Measurements from ENCODE around the gene MTTP.
"Not testable (repeated sequence)": the region's sequence is repeated elsewhere in the genome, so short reads cannot be mapped to it uniquely, and the experiment has no call there.

MTTP gene

DNA sequence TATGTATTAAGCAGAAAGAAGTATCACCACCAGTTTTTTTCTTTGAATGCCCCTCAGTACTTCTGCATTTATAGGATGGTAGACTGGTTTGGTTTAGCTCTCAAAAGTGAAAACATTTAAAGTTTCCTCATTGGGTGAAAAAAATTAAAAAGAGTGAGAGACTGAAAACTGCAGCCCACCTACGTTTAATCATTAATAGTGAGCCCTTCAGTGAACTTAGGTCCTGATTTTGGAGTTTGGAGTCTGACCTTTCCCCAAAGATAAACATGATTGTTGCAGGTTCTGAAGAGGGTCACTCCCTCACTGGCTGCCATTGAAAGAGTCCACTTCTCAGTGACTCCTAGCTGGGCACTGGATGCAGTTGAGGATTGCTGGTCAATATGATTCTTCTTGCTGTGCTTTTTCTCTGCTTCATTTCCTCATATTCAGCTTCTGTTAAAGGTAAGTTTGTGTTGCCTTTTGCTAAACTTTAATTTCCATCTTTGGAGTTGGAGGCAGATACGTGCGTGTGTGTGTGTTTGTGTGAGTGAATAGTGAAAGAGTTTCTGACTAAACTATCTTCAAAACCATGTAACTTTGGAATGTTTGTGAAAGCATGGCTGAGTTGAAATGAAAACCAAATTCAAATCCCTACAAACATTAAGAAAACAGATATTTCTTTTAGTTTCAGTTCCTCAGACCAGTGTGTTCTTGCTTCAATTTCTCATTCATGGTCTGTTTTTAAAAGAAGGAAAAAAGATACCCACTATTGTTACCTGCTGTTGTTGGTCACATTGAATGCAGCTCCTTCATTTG, at the start of gene MTTP:
MTTP (plus strand) TSS at position 295 of the 795 bp plus-strand sequence; CDS start at position 381, 86 bp downstream.
- no peak for DNase-seq

DNA sequence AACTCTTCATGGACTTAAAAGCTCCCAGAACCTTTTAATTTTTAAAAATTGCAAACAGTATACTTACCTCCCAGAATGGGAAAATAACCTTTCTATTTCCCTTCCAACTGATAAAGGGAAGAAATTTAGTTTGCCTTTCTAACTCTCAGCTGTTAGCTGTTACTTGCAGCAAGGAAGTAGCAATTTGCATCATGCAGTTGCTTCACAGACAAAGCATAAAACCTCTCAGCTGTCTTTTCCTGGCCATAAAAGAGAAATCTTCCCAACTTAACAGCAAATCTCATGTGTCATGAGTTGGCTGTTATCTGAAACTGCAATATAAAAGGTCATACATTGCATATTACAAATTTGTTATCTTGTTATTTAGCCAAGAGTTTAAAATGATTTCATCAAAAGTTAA, 45.4 kb upstream of the MTTP start:
- DNase-seq = no peak

DNA sequence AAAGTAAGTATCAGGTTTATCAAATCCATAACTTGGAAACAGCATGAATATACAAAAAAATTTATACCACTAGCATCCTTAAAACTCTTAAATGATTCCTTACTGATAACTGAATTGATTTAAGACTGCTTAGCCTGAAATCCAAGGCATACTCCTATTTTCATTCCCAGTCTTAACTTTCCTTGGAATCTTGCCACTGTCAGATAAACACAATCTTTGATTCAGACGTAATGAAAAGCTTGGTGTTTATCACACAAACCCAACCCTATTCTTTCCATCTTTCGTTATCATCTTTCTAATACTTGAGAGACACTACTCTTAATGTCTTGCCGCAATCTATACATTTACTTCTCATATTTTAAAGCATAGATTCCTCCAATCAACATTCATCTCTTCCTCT, 44.7 kb upstream of the MTTP start:
- DNase-seq = no peak

DNA sequence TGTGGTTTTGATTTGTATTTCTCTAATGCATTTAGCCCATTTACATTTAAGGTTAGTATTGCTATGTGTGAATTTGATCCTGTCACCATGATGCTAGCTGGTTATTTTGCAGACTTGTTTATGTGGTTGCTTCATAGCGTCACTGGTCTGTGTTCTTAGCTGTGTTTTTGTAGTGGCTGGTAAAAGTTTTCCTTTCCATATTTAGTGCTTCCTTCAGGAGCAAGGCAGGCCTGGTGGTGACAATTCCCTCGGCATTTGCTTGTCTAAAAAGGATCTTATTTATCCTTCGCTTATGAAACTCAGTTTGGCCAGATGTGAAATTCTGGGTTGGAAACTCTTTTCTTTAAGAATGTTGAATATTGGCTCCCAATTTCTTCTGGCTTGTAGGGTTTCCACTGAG, 39.9 kb upstream of the MTTP start:
- not testable (repeated sequence) for DNase-seq

DNA sequence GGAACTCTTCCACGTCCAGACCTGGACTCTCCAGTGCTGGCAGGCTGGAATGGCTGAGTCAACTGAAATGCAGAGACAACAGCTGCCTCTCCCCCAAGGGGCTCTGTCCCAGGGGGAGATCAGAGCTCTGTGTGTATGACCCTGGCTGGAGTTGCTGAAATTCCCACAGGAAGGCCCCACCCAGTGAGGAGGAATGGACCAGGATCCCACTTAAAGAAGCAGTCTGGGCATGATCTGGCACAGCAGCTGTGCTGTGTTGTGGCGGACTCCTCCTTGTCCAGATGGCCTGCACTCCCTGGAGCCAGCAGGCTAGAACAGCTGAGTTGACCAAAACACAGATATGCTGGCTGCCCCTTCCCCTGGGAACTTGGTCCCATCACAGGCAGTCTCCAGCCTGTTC, 38.4 kb upstream of the MTTP start:
- no peak for DNase-seq

DNA sequence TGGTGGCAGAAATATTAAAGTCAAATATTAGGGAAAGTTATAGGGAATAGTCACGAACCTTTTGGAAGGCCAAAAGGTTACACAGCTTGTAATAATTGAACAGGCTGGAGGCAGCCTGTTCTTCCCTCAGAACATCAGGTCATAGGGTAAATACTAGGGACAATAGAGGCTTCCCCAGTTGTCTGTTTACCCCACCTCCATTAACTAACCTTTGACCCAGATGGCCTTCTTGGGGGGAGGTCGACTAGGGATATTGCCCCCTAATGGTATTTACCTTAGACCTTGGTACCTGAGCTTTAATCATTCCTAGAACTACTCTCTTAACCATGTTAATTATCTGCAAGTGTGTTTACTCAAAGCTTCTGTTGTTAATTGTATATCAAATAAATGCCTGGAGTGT, 37.8 kb upstream of the MTTP start:
- DNase-seq = no peak

DNA sequence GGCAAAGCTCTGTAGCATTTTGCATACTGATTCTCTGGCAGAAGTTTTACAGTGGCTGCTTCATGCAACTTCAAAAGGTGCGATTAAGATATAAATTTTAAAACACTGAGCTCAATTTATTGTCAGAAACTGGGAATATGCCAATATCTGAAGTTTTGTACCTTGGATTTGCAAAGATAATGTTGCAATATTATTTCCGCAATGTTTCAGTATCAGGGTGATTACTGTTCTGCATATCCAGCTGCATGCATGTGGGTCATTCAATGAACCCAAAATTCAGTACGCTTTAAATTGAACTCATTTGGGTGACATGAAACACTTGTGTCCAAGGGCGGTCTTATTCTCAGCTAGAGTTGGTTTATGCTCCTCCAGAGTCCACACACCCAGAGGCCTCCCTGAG, 37.0 kb upstream of the MTTP start:
- DNase-seq = no peak

DNA sequence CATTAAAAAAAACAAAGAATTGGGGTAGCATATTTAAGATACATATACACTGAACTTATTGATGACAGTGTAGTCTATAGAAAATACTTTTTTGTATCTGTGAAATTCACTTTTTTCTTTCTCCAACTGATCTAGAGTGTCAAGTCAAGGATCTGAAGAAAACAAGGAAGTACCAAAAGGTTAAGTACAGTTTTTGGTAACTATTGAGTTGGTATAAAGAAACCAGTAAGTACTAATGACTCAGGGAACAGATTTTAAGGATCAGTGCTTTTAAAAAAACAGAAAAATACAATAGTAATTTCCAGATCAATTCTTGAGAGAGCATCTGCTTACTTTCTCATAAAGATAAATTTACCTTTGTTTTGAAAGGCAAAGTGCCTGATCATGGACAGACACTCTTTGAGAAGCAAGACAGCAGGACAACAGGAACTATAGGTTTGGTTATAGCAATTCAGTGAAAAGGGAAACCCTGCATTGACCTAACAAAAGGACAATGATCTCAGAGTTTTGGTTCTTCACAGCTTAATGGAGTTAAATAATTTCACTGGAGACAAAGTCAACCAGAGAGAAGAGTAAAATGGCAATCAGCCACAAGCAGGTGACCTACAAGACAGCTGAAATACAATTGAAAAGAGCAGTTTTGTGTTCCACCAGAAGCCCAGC, 34.2 kb upstream of the MTTP start:
- no peak for DNase-seq

DNA sequence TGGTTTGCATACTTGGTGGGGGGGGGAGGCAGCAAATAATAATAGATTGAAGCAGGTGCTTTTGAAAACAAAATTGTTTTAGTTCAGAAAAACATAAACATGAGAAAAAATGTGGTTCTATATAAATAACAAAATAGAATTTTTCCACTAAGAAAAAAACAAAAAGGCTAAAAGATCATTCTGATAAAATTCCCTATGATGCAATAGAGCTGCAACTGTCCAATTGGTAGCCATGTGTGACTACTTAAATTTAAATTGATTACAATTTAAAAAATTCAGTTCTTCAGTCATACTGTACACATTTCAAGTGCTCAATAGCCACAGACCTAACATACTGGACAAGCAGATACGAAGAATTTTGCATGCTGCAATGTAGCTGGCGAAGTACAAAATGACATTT, 21.8 kb upstream of the MTTP start:
- DNase-seq = no peak

DNA sequence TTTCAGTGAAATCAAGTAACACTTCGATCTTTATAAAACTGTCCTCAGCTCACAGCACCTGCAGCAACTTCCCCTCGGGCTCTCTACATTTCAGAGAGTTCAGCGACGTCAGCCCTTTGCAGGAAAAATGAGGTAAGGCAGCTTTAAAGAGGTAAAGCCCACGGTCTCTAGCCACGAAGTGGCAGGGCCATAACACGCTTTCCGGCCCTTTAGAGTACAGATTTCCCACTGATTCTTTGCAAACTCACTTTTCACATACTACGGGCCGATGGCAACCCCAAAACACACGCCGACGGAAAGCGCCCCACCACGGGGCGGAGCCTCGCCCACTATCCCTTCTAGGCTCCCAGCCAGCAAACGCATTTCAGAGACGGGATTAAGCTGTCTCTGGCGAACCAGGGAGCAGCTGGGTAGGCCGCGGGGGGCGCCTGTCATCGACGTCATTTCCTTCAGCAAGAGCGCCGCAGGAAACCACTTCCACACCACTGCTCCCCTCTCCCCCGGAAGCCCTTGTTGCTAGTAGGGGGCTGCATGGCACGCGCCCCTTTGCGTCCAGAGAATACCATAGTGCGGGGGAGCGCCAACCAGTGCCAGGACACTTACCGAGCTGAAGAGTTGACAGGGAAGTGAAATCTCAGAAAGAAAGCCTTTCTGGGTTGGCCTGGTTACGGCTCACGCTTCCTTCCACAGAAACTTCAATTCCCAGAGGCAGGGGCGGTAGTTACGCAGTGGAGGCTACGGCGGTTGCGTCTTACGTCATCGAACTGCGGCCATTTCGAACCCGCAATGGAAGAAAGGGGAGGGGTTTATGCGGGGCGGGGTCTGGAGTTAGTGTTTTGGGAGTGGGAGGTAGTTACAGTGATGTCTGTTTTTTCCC, 11.1 kb upstream of the MTTP start, which contains the start of gene TRMT10A:
TRMT10A (minus strand) TSS at position 730 of the 877 bp plus-strand sequence. CDS start 4,701 bp downstream, outside the sequence.
- peak; percentile 96 for DNase-seq

DNA sequence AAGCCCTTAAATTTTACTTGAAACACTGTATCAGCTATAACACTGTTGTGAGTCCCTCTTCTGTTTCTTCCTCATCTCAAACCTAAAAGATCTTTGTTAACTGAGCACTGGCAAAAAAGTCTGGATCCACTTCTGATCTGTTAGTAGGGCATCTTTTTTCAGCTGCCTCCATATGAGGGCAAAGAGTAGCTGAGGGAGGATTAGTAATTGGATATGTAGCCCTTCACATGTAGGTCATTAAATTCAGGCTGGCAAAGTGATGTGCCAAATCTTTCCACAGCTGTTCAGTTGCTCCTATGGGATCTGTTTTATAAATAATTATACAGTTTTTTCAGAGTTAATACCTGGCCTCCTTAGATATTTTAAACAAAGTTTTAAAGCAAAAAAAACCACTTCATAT, 9.7 kb upstream of the MTTP start:
- DNase-seq = no peak

DNA sequence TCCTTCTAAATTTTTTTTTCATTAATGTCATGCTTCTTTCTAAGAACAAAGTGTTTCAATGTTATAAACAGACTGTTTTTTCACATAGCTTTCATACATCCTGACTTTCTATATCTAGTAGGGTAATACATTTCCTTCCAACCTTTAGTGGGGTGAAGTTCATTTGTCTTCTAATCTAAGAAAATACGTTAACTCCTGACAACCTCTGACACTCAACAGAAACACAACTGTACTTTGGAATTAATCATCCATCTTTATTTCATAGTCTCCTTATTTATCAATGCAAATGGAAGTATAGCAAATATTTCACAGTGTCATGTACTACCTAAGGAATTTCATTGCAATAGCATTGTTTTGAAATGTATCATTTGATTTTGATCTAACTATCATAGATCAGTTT, 2.7 kb upstream of the MTTP start:
- no peak for DNase-seq

DNA sequence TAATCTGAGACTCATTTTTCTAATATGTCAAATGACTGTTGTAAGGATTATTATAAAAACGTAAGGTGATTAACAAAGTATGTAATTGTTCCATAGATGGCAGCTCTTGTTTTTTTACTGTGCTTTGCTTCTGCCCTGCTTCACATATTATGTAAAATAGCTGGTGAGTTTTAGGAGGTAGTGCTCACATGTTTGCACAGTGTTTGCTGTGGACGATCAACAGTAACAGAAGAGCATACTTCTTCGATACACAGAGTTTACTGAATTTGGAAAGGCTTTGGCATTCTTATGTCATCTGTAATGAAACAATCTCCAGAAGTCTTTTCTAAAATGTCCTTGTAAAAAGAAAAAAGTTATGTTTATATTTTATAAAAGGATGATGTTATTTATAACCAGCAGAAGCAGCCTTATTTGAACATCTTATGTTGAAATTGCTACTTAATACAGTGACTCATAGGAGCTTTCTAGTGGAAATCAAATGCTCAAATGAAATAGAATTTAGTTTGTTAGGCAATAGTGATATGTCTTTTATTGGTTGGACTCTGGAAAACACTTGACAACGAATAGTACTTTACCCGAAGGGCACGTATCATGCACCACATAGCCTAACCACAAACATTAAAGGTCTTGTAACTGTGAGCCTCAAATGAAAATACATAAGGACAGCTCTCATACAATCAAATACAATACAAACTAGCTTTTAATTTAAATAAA, 1.9 kb upstream of the MTTP start:
- DNase-seq = no peak

DNA sequence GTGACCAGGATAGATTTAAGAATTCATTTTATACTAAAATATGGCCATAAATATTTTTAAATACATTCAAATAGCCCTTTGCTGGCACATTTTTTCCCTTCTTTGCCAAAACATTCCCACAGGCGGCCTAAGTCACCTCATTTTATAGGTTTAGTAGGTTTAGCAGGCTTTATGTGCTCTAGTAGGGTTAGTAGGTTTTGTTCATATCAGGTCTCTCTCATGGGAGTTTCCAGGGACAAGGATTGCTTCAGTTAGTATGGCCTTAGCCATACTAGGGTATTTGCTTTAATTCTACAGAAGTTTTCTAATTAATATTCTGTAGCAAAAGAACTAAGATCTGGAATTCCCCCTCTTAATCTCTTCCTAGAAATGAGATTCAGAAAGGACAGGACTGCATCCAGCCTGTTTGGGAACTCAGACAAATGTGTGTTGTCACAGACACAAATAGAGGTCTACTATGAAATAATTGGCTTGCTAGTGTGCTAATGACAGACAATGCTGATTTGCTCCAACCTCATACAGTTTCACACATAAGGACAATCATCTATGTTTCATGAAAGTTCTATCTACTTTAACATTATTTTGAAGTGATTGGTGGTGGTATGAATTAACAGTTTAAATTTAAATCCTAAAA, 772 bp upstream of the MTTP start:
- DNase-seq = no peak

DNA sequence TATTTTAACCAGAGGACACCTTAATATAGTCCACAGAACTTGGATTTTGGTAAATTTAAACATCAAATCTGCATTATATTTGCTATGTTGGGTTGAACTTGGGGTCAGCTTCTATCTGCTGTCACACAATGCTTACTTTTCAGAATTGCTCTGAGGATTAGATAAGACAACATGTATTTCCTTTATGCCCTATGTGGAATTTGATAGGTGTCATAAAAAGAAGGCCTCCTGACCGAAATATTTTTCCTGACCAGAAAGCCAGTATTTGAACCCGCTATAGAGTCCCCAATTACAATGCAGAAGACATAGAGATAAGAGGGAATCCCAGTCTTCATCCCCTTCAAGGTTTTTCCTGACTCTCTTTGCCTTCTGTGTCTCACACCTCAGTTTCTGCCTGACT, 4.1 kb downstream of the MTTP start:
- no peak for DNase-seq

DNA sequence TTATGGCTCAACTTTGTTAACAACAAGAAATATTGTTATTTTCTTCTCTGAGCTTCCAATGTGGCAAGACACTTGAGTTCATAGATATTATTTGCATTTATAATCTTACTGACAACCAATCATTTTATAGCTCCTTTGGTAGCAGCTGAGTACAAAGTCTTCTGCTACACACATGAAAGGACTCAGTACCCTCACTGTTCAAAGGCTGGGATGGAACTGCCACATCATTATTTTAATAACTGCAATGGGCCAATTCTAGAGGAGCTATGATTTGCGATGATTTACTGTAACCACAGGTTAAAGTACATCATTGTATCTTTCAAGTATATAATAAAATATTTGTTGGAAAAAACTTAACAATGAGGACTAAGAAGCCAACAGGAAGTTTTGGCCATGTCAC, 10.9 kb downstream of the MTTP start:
- no peak for DNase-seq

DNA sequence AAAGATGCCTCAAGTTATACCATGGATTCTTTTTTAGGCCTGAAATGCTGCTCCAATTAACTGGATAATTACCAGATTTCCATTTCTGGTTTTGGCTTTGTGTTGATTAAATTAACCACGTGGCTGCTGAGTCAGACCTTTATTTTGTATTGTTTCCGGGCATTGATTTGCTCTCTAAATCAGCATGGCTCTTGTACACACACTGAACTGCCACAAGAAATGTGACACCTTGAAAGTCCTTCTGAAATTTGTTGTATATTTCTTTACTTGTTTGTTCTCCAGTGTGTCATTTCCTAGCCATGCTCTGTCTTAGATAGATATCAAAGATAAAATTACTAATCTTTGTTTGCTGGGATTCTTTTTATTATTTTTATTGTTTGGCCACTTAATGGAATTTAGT, 11.7 kb downstream of the MTTP start:
- DNase-seq = peak; percentile 60

DNA sequence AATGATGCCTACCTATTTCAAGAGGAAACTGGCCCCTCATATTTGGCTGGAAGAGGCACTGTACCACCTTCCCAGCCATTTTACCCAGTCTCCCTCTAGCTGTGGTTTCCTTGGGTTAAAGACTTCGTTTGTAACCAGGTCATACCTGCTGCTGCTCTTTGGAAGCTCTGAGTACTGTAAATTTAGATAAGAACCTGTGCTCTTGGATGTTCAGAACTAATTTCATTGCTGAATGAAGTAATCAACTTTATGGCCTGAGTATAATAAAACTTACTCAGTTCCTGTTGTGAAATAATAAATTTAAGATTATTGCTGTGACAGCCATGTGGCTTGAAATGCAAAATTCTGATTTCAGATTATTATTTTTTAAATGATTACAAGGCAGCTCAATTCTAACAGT, 12.2 kb downstream of the MTTP start:
- no peak for DNase-seq

DNA sequence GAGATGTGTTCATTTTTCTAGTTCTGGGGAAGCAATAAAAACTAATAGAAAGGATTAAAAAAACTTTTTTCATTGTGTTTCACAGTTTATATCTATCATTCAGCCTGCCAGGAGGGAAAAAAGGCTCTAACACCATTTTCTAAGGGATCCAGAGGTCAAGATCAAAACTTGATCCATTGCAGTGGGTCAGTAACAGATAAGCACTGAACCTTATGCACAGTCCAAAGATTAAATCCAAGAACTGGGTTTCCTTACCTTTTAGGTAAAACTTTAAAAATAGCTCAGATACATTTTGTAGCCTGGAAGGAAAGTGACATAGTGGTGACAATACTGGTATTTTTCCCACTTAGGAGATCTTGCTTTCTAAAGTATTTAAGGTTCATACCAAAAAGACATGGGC, 12.7 kb downstream of the MTTP start:
- no peak for DNase-seq

DNA sequence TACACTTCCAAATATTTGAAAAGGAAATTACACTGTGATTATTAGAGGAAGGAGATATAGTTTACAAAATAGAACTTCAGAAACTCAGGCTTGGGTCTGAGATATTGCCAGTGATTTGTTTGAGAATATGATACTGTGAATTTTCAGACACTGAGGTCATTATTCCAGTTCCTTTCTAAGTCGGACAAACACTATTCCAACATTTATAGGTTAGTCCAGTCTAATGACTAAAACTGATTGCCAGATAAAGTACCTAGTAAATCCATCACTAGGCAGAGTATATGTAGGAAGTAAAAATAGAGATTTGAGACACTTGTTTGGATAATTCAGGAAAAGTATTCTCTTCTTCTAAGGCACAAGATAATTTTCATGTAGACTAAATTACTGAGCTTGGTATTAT, 13.2 kb downstream of the MTTP start:
- DNase-seq = no peak

DNA sequence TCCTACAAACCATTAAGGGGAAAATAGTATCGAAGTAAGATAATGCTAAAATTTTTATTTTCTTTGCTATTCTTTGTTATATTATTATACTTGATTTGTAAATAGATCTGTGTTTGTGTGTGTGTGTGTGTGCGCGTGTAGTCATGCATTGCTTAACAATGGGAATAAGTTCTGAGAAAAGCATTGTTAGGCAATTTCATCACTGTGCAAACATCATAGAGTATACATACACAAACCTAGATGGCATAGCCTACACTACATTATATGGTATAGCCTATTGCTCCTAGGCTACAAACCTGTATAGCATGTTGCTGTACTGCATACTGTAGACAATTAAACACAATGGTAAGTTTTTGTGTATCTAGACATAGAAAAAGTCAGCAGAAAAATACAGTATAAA, 17.1 kb downstream of the MTTP start:
- no peak for DNase-seq

All from NCI-H1436 (cell line).